Adrenal gland (tissue), 12 donors: ENCODE measurements around the gene ST3GAL6. TPM values are rescaled to one million over a fixed set of nuclear protein-coding genes. Genes with fewer than 3 reads are reported as not detected.

Source experiments
- DNase-seq, 7 donors: peaks; one replicate each; pipeline ENCODE4 v3.0.0-alpha.2; 2019 to 2020
- H3K27ac ChIP-seq, 5 donors: fragments of 200-600 bp; sonication (generic) in 4 of 5; 1 replicate in 3 of 5; 2 replicates in 2 of 5; pipeline versions ENCODE4 v1.5.1 to v1.8.0; 2016 to 2020; ENCODE audit warnings: mild to moderate bottlenecking in 1 of 5
- H3K27me3 ChIP-seq: fragments of 200-600 bp; 2 replicates; pipeline ENCODE4 v1.8.0; 2021
- H3K36me3 ChIP-seq, 2 donors: fragments of 200-600 bp; replicated peaks in 1 of 2; 1 replicate in 1 of 2; 2 replicates in 1 of 2; pipeline versions ENCODE4 v1.5.1 to v1.8.0; 2018 to 2022
- H3K4me1 ChIP-seq, 2 donors: fragments of 200-600 bp; replicated peaks in 1 of 2; 1 replicate in 1 of 2; 2 replicates in 1 of 2; pipeline versions ENCODE4 v1.5.1 to v1.8.0; 2018 to 2021
- H3K4me3 ChIP-seq, 4 donors: fragments of 200-600 bp; sonication (generic) in 3 of 4; one replicate each; pipeline ENCODE4 v1.5.1; 2016 to 2018
- H3K9me3 ChIP-seq, 3 donors: fragments of 200-600 bp; sonication (generic) in 1 of 3; replicated peaks in 1 of 3; 1 replicate in 2 of 3; 2 replicates in 1 of 3; pipeline versions ENCODE4 v1.5.1 to v1.8.0; 2016 to 2021
- CTCF ChIP-seq, 6 experiments: fragments of 450-650 bp in 4 of 6; fragments of 200-600 bp in 2 of 6; sonication (generic) in 1 of 6; IDR thresholded peaks; 1 replicate in 5 of 6; 2 replicates in 1 of 6; pipeline versions ENCODE4 v1.5.1 to v1.8.0; 2016 to 2021; ENCODE audit warnings: antibody characterized with exemption in 6 of 6, mild to moderate bottlenecking in 2 of 6, moderate library complexity in 1 of 6
- POLR2A ChIP-seq, 2 donors: fragments of 450-650 bp; IDR thresholded peaks; one replicate each; pipeline ENCODE4 v1.6.1; 2017; ENCODE audit warnings: antibody characterized with exemption in 2 of 2, mild to moderate bottlenecking in 2 of 2, moderate library complexity in 1 of 2
- WGBS, 4 donors: extraction: QIAGEN DNeasy Blood & Tissue Kit in 2 of 4; methylation state at CpG; one replicate each; pipeline versions ENCODE4 v1.1.5 to v1.1.7; 2013 to 2017; 5-methylcytosine and 5-hydroxymethylcytosine counted together
- intact Hi-C, 2 donors: fragments of 100-400 bp; cut with DNase I; formaldehyde crosslinking; loops; one replicate each; pipeline versions ENCODE4 v1.14.1 to v1.15.0; 2022 to 2023
- polyA plus RNA-seq, 3 donors: library from polyadenylated mRNA; stranded (reverse); fragments of 200-250 nt in 2 of 3; fragments of 350-450 nt in 1 of 3; fragmentation: Illumina TruSeq in 1 of 3; extraction: RNeasy Lipid Tissue Mini Kit (QIAGEN cat#74804) in 1 of 3; gene quantifications; one replicate each; pipeline ENCODE4 v1.2.3, GENCODE V29; 2013 to 2014
- total RNA-seq, 9 donors: library from RNA; depleted of rRNA in 4 of 9; stranded (reverse); fragments of >200 nt in 4 of 9; fragments of 120-200 nt in 1 of 9; fragmentation: NEBNext Ultra II Directional in 1 of 9; extraction: Animal tissue kit (Norgen Biotek cat#: 25700) in 1 of 9; gene quantifications; one replicate each; pipeline versions ENCODE4 v1.1.0 to v1.2.4, GENCODE V29; 2013 to 2023
- donor health status: healthy with polysubstance abuse.
- donor health status: Bipolar disorder and iron deficiency.
- donor health status: DM: yes; HTN: yes; CAD: no.
- donor health status: DM: no; HTN: no; CAD: no.
- donor health status: DM: no; HTN: no; CAD: no.
- donor health status: DM: yes; HTN: yes; CAD: no.

Gene ST3GAL6
- total and polyA plus RNA-seq, 12 donors: 6.0 to 60.5 (median 20.1) TPM

GRCh38 chr3:98745718-98746117, 17.4 kb upstream of the ST3GAL6 start:
- intact Hi-C loops: no loop called here
- TF ChIP-seq CTCF (IDR thresholded peaks at IDR 0.05) (no peak), POLR2A (IDR thresholded peaks at IDR 0.05) (no peak)
- H3K36me3 ChIP-seq: no peaks in the 10 kb centered on the region
- 75 to 96% (median 84%) methylated on average over 1 of the region's 1 CpG for WGBS, 4 donors
- no peaks in the 10 kb centered on the region for H3K9me3 ChIP-seq
- DNase-seq: no peak
- H3K27me3 ChIP-seq: no peaks in the 10 kb centered on the region
- H3K4me1 ChIP-seq: no peaks in the 10 kb centered on the region
- no peak overlapping the region for H3K4me3 ChIP-seq
- H3K27ac ChIP-seq: no peak overlapping the region

- H3K36me3 ChIP-seq: no peaks in the 10 kb centered on the region
- WGBS, 4 donors: 87 to 91% (median 90%) methylated on average over 4 of the region's 4 CpGs
- TF ChIP-seq POLR2A (IDR thresholded peaks at IDR 0.05) (no peak), CTCF (IDR thresholded peaks at IDR 0.05) (no peak)
- no peak for DNase-seq
- intact Hi-C loops: no loop called here
- H3K9me3 ChIP-seq: no peaks in the 10 kb centered on the region
- H3K27ac ChIP-seq: no peak overlapping the region
- no peaks in the 10 kb centered on the region for H3K27me3 ChIP-seq
- no peak overlapping the region for H3K4me3 ChIP-seq
- H3K4me1 ChIP-seq: no peaks in the 10 kb centered on the region
Measured at GRCh38 chr3:98746122-98746521, 17.0 kb upstream of the ST3GAL6 start.

GRCh38 chr3:98746882-98747281, 16.3 kb upstream of the ST3GAL6 start:
- H3K27me3 ChIP-seq: no peaks in the 10 kb centered on the region
- H3K36me3 ChIP-seq: no peaks in the 10 kb centered on the region
- intact Hi-C loops: no loop called here
- no peaks in the 10 kb centered on the region for H3K4me1 ChIP-seq
- 42 to 48% (median 44%) methylated on average over 4 of the region's 4 CpGs for WGBS, 4 donors
- DNase-seq: no peak
- H3K4me3 ChIP-seq: peak overlapping the region in 1 of 4 donors; percentile 8
- peak overlapping the region in 2 of 5 donors; percentile 30 to 65 for H3K27ac ChIP-seq
- TF ChIP-seq CTCF (IDR thresholded peaks at IDR 0.05) (no peak), POLR2A (IDR thresholded peaks at IDR 0.05) (no peak)
- no peaks in the 10 kb centered on the region for H3K9me3 ChIP-seq

- Histone ChIP-seq H3K27me3 (no peaks in the 10 kb centered on the region), H3K4me3 (no peak overlapping the region), H3K4me1 (no peaks in the 10 kb centered on the region), H3K9me3 (no peaks in the 10 kb centered on the region), H3K27ac (no peak overlapping the region), H3K36me3 (no peaks in the 10 kb centered on the region)
- TF ChIP-seq POLR2A (IDR thresholded peaks at IDR 0.05): no peak
- TF ChIP-seq CTCF (IDR thresholded peaks at IDR 0.05): no peak
- 78 to 91% (median 83%) methylated on average over 1 of the region's 1 CpG for WGBS, 4 donors
- intact Hi-C loops: no loop called here
- DNase-seq: no peak
Measured at GRCh38 chr3:98750276-98750919, 12.7 kb upstream of the ST3GAL6 start.
